Transverse colon (tissue), 4 donors: ENCODE data around the gene ATP5F1D. TPM values are rescaled to one million over a fixed set of nuclear protein-coding genes. Genes with fewer than 3 reads are reported as not detected.
A peak's percentile ranks its signal among the peaks of the same experiment; 100 is the strongest.

Experiments used
- DNase-seq: peaks from one replicate; pipeline ENCODE4 v3.0.0-alpha.2; 2019
- H3K27ac ChIP-seq, 4 donors: fragments of 200-600 bp; sonication (generic); 2 replicates each; pipeline ENCODE4 v1.5.1; 2016 to 2018; ENCODE audit warnings: inconsistent platforms in 4 of 4
- H3K27me3 ChIP-seq: fragments of 200-600 bp; sonication (generic); 2 replicates; pipeline ENCODE4 v1.5.1; 2017; ENCODE audit warnings: inconsistent platforms
- H3K36me3 ChIP-seq, 4 donors: fragments of 200-600 bp; sonication (generic); 2 replicates each; pipeline ENCODE4 v1.5.1; 2017 to 2019; ENCODE audit warnings: inconsistent platforms in 4 of 4
- H3K4me1 ChIP-seq, 4 donors: fragments of 200-600 bp; sonication (generic); 2 replicates each; pipeline ENCODE4 v1.5.1; 2017 to 2020; ENCODE audit warnings: inconsistent platforms in 4 of 4
- H3K4me3 ChIP-seq, 4 donors: fragments of 200-600 bp; sonication (generic); 1 replicate in 1 of 4; 2 replicates in 3 of 4; pipeline versions ENCODE4 v1.5.1 to v1.6.1; 2017 to 2019; ENCODE audit warnings: inconsistent platforms in 4 of 4
- H3K9me3 ChIP-seq, 2 donors: fragments of 200-600 bp; sonication (generic); 2 replicates each; pipeline ENCODE4 v1.5.1; 2017 to 2019; ENCODE audit warnings: inconsistent platforms in 2 of 2
- EP300 ChIP-seq: sonication (generic); formaldehyde crosslinking; IDR thresholded peaks from one replicate; pipeline ENCODE4 v1.6.1; 2017; ENCODE audit warnings: antibody characterized with exemption, low read depth
- POLR2A ChIP-seq: fragments of 450-650 bp; IDR thresholded peaks from one replicate; pipeline ENCODE4 v1.6.1; 2016; ENCODE audit warnings: antibody characterized with exemption, mild to moderate bottlenecking, moderate library complexity
- POLR2AphosphoS5 ChIP-seq, 3 donors: sonication (generic); formaldehyde crosslinking; IDR thresholded peaks; one replicate each; pipeline ENCODE4 v1.6.1; 2016; ENCODE audit warnings: antibody characterized with exemption in 3 of 3
- WGBS, 2 donors: methylation state at CpG; one replicate each; pipeline ENCODE4 v1.1.5; 2018; ENCODE audit warnings: low coverage in 1 of 2; 5-methylcytosine and 5-hydroxymethylcytosine counted together
- in situ Hi-C, 4 donors: fragments of 200-750 bp; cut with MboI; loops; one replicate each; pipeline versions ENCODE4 v1.15.0 to v1.15.1; 2017; ENCODE audit warnings: low sequenced_read_pairs in 3 of 4, low pct_ligation_motif_present in 1 of 4, low pct_unique_long_range_greater_than_20kb in 1 of 4
- intact Hi-C: fragments of 100-400 bp; cut with DNase I; formaldehyde crosslinking; loops from one replicate; pipeline ENCODE4 v1.15.1; 2023; ENCODE audit warnings: low total_unique reads
- total RNA-seq, 4 donors: library from RNA; depleted of rRNA; stranded (reverse); fragments of >200 nt; gene quantifications; one replicate each; pipeline ENCODE4 v1.1.0, GENCODE V29; 2016
- TF ChIP-seq, protein P1 (sequence below), 5 experiments: fragments of 200-600 bp in 3 of 5; fragments of 450-650 bp in 2 of 5; sonication (generic) in 3 of 5; IDR thresholded peaks; 1 replicate in 2 of 5; 2 replicates in 3 of 5; pipeline ENCODE4 v1.5.1; 2016 to 2017; ENCODE audit warnings: antibody characterized with exemption in 5 of 5, inconsistent platforms in 3 of 5, mild to moderate bottlenecking in 2 of 5, moderate library complexity in 1 of 5

The ATP5F1D gene
- total RNA-seq, 4 donors from 2014 or later = 157 to 650 (median 240) TPM

DNA sequence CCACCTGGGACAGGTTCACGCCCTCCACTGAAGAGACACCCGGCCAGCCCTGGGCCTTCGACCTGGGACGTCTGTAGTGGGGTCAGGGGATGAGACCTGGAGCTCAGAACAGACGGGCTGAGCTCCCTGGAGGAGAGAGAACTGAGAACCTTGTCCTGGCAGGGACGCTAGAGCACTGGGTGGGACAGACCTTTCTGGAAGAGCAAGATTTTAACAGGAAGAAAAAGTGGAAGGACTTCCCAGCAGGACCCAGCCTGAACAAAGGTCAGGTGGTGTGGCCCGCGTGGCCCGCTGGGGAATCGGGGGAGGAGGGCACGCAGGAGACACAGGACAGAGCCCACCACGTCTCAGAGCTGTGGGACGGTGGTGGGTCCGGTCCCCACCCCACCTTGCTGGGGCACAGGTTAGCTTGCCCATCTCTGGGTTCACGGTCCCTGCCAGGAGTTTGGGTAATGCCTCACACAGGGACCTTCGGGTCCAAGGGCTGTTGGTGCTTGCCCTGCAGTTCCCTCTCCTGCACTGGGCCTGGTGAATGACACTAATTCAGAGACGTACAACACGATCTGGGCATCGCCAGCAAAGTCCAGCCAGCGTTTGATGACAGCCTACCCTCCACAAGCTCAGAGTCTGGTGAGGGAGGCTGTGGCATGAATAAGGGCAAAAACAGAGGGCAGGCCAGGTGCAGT is 42.9 kb downstream of the ATP5F1D start:
- H3K9me3 ChIP-seq = no peaks in the 10 kb centered on the region
- H3K27me3 ChIP-seq = peaks cover 53% of the 10 kb centered on the region
- DNase-seq = peak; percentile 80
- in situ Hi-C loops = loop anchor here in 2 of 4 donors (25.0 kb wide), 1 partner anchor 103 kb away; the partner anchor contains the start of gene NDUFS7 (in 2 of the 2)
- no peaks in the 10 kb centered on the region for H3K36me3 ChIP-seq
- peak overlapping the region; percentile 85 to 91 (median 90) for H3K27ac ChIP-seq
- peaks cover 9 to 54% (median 41%) of the 10 kb centered on the region in 4 donors for H3K4me1 ChIP-seq
- WGBS, 2 donors = 38% methylated on average over 19 of the region's 20 CpGs; no CpG with 5 or more reads in 1 of the 2 donors
- H3K4me3 ChIP-seq = peak overlapping the region in 1 of 4 donors; percentile 13
- intact Hi-C loops = loop anchor here (10.0 kb wide), 1 partner anchor 120 kb away; the partner anchor contains the start of genes DAZAP1 and GAMT
- peak in 2 of 3 donors; percentile 78 to 82 for TF ChIP-seq POLR2AphosphoS5 (IDR thresholded peaks at IDR 0.05)
- TF ChIP-seq EP300 = no peak
- peak; percentile 77 for TF ChIP-seq POLR2A
- TF ChIP-seq, protein P1, sequence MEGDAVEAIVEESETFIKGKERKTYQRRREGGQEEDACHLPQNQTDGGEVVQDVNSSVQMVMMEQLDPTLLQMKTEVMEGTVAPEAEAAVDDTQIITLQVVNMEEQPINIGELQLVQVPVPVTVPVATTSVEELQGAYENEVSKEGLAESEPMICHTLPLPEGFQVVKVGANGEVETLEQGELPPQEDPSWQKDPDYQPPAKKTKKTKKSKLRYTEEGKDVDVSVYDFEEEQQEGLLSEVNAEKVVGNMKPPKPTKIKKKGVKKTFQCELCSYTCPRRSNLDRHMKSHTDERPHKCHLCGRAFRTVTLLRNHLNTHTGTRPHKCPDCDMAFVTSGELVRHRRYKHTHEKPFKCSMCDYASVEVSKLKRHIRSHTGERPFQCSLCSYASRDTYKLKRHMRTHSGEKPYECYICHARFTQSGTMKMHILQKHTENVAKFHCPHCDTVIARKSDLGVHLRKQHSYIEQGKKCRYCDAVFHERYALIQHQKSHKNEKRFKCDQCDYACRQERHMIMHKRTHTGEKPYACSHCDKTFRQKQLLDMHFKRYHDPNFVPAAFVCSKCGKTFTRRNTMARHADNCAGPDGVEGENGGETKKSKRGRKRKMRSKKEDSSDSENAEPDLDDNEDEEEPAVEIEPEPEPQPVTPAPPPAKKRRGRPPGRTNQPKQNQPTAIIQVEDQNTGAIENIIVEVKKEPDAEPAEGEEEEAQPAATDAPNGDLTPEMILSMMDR (IDR thresholded peaks at IDR 0.05) = peak in 1 of 5 experiments; percentile 28

DNA sequence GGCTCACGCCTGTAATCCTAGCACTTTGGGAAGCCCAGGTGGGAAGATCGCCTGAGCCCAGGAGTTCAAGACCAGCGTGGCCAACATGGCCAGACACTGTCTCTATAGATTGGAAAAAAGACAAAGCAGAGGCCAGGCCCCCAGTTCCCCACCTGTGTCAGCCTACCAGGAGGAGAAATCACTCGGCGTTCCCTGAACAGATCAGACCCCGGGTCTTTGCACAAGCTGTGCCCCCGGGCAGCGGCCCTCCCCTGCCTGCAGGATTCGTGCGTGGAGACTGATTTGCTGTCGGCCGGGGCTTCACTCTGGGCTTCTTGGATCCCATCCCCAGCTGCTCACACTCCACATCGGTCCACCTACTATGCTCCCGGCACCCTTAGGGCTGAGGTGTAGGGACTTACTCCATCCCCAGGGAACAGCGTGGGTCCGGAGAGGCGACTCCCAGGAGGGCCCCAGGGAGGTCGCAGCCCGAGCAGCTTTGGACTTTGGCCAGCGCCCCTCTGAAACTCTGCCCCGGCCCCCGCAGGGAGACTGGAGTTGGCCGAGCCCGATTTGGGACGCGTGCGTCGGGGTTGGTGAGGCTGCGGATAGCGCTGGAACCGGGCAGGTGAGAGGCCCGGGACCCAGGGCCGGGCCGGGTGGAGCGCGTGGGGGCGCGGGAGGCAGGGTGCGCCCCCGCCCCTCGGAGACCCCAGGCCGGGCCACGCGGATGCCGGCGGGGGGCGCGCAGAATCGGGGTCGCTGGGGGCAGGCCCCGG is 43.6 kb downstream of the ATP5F1D start:
- DNase-seq = no peak
- Histone ChIP-seq H3K4me1 (peaks cover 9 to 50% (median 39%) of the 10 kb centered on the region in 4 donors), H3K36me3 (no peaks in the 10 kb centered on the region), H3K27me3 (peaks cover 55% of the 10 kb centered on the region), H3K9me3 (no peaks in the 10 kb centered on the region), H3K4me3 (no peak overlapping the region), H3K27ac (peak overlapping the region; percentile 85 to 91 (median 90))
- intact Hi-C loops (loop anchor here (10.0 kb wide), 1 partner anchor 120 kb away; the partner anchor contains the start of genes DAZAP1 and GAMT), in situ Hi-C loops (loop anchor here in 2 of 4 donors (25.0 kb wide), 1 partner anchor 102 kb away; the partner anchor contains the start of gene NDUFS7 (in 2 of the 2))
- TF ChIP-seq, protein P1 (IDR thresholded peaks at IDR 0.05) = no peak
- TF ChIP-seq EP300 (no peak), POLR2A (no peak), POLR2AphosphoS5 (IDR thresholded peaks at IDR 0.05) (no peak)
- 31% methylated on average over 30 of the region's 51 CpGs; no CpG with 5 or more reads in 1 of the 2 donors for WGBS, 2 donors

DNA sequence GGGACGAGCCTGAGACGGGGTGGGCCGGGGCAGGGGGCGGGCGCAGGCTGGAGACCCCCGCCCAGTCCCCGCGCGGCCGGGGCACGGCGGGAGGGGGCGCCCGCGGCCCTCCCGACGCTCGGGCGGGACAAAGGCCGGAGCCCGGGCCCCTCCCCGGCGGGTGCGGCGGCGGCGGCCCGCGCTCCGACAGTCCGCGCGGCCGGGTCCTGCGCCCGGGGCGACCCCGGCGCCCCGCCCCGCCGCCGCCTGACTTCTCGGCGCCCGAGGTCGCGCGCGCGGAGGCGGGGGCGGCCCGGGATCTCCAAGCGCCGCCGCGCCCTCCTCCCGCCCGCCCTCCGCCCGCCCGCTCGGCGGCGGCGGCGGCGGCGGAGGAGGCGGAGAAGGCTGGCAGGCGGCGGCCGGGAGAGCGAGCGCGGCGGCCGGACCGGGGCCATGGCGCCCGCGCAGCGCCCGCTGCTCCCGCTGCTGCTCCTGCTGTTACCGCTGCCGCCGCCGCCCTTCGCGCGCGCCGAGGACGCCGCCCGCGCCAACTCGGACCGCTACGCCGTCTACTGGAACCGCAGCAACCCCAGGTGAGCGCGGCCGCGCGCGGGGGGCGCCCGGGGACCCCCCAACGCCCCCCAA is 44.3 kb downstream of the ATP5F1D start, which contains the start of gene EFNA2:
TSS of gene EFNA2 (plus strand) at position 137 of the 624 bp plus-strand sequence. CDS start at position 433, 296 bp downstream.
- Histone ChIP-seq H3K9me3 (no peaks in the 10 kb centered on the region), H3K27me3 (peaks cover 62% of the 10 kb centered on the region), H3K4me1 (peaks cover 9 to 56% (median 43%) of the 10 kb centered on the region in 4 donors), H3K4me3 (peak within 1 kb of the TSS; percentile 5 to 54 (median 47)), H3K27ac (peak within 1 kb of the TSS; percentile 85 to 91 (median 90)), H3K36me3 (no peaks in the 10 kb centered on the region)
- intact Hi-C loops = loop anchor here (10.0 kb wide), 1 partner anchor 119 kb away; the partner anchor contains the start of genes DAZAP1 and GAMT
- in situ Hi-C loops = loop anchor here in 2 of 4 donors (25.0 kb wide), 1 partner anchor 101 kb away; the partner anchor contains the start of gene NDUFS7 (in 2 of the 2)
- no CpG with 5 or more reads among the region's 113 CpGs for WGBS, 2 donors
- DNase-seq = no peak
- TF ChIP-seq POLR2AphosphoS5 (IDR thresholded peaks at IDR 0.05) (no peak), POLR2A (no peak), EP300 (no peak)
- TF ChIP-seq, protein P1 (IDR thresholded peaks at IDR 0.05) = no peak
